Measurements from ENCODE around the gene HLA-DQB1.
"Not testable (repeated sequence)": the region's sequence is repeated elsewhere in the genome, so short reads cannot be mapped to it uniquely, and the experiment has no call there.

Gene HLA-DQB1

DNA sequence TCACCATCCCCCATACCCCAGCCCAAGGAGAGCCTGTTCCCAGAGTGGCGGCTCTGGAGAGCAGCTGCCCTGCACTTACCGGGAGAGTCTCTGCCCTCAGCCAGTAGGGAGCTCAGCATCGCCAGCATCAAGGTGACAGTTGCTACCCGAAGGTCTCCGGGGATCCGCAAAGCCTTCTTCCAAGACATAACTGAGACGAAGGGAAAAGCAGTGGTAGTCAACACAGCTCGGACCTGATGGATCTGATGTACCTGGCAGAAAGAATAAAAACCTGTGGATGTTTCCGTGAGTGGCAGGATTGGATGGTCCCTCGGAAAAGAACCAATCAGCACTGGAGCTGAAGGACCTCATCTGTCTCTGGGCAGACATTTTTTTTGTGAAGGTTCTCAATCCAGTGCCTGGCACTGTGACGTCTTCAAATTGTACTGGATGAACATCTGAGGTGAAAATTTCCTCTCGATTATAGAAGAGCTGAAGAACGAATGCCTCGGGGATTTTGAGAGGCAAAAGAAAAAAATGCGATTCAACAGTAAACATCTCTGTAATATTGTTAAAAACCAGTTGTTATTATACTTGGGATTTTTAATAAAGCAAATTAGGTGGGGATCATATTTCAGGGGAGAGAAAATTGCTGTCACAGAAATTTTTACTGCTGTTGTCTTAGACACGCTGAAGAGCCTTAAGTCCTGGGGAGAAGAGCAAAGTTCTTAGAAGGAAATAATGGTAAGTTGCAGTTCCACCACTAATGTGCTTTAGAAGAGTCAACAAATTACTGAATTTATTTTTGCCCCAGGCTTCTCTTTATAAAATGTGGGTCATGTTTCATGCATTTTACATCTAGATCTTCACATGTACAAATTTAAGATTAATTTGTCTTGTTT, at the start of gene HLA-DQB1:
TSS of gene HLA-DQB1 (minus strand) at position 238 of the 881 bp plus-strand sequence. CDS start at position 188, 50 bp downstream.
- peak; percentile 34 for DNase-seq (ENCODE audit: low read depth)

DNA sequence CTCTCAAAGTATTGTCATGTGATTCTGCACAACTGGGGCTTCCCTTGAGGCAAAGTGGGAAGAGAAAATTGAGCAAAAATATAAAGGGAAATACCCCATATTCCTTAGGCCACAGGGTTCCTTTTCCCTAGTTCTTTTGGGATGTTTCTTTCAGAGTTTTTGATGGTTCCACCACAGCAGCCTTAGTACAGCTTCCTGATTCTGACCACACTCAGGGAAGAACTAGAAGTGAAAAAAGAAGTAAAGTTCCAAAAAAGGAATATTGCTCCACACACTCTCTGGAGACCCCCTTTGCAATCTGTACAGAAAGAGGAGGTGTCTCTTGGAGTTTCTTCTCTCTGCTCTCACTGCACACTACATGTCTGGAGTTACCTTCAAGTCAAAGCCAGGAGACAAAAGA, 46.8 kb upstream of the HLA-DQB1 start:
- no peak for DNase-seq (ENCODE audit: low read depth)

DNA sequence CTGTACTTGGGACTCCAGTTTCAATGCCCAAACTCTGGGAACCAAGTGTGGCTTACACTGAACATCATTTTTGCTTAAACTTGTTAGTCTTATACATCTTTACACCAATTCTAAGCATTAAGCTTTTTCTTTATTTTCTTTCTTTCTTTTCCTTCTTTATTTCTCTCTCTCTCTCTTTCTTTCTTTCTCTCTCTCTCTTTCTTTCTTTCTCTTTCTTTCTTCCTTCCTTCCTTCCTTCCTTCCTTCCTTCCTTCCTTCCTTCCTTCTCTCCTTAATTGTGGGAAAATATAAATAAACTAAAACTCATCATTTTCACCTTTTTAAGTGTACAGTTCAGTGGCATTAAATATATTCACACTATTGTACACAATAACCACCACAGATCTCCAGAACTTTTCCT, 43.2 kb upstream of the HLA-DQB1 start:
- no peak for DNase-seq (ENCODE audit: low read depth)

DNA sequence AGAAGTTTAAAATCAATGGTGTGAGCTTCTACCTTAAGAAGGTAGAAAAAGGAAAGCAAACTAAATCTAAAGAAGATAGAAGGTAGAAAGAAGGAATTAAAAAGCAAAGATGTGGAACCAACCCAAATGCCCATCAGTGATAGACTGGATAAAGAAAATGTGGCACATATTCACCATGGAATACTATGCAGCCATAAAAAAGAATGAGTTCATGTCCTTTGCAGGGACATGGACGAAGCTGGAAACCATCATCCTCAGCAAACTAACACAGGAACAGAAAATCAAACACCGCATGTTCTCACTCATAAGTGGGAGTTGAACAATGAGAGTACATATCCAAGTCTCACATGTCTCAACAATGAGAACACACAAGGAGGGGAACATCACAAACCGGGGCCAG, 38.7 kb upstream of the HLA-DQB1 start:
- DNase-seq (ENCODE audit: low read depth) = not testable (repeated sequence)

DNA sequence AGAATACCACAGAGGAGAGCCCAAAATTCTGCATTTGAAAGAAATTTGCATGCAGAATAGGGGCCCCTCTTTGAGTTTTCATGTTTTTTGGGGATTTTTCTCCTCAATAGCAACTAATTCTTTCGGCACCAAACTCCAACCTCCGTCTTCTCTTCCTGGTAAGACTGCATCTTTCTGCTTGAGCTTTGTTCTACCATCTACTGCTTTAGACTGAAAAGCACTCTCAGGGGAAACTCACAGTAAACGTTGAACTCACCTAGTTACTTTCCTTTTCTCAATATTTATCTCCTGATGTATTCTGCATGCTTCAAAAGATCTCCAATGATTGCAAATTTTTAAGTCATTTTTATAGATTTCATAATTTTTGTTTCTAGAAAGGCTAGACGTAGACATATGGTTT, 36.9 kb upstream of the HLA-DQB1 start:
- no peak for DNase-seq (ENCODE audit: low read depth)

DNA sequence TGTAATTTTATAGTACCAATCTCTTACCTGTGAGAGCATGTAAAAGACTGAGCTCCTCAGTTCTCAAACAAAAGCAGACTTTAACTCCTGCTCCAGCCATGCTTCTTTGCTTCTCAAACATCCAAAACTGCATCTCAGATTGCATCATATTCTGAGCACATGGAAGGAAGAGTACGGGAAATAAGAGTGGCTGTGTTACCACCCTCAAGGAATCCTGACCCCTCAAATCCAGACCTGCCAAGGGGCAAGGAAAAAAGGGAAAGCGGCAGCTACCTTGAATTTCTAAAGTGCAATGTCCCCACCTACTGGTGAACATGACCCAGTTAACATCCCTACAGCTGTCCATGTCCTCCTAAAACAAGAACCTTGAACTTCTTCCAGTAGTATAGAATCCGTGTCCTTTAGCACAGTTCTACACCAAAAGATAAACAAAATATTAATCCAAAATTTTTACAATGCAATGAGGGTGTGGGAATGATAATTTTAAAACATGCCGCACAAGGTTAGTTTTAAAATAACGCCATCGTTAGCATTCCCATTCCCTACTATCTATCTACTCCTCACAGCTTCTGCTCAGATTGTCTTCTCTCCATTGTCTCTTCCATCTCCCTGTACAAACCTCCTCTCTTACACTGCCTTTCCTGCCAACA, 34.1 kb upstream of the HLA-DQB1 start:
- DNase-seq (ENCODE audit: low read depth) = peak; percentile 64

DNA sequence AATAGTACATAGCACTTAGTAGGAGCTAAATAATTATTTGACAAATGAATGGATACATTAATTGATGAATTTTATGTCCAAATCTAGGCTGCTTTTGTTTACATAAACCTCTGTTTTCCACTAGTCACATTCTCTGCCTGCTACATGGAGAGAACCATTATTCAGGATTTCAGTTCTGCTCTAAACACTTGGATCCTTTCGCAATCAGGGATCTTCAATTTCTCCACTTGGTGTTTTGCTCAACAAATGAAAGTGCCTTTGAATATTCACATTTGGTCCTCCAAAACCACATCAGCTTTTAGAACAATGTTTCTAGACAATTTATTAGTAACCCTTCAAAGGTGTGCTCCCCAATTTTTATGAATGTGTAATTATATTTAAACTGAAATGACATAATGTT, 30.6 kb upstream of the HLA-DQB1 start:
- DNase-seq (ENCODE audit: low read depth) = no peak

DNA sequence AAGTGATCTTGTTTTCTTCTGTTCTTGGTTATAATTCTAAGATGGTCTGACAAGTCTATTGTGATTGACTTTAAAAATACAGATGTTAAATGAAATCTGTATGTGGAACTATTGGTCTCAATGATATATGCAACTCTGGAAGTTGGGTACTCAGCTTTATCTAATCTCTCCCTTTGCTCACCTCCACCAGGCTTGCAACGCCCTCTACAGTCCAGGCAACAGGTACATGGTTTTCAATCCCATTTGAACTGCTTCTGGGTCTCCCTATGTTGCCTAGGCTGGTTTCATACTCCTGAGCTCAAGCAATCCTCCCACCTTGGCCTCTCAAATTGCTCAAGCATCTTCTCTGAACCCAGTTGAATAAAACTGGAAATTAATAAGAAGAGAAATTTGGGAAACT, 25.6 kb upstream of the HLA-DQB1 start:
- DNase-seq (ENCODE audit: low read depth) = peak; percentile 9

DNA sequence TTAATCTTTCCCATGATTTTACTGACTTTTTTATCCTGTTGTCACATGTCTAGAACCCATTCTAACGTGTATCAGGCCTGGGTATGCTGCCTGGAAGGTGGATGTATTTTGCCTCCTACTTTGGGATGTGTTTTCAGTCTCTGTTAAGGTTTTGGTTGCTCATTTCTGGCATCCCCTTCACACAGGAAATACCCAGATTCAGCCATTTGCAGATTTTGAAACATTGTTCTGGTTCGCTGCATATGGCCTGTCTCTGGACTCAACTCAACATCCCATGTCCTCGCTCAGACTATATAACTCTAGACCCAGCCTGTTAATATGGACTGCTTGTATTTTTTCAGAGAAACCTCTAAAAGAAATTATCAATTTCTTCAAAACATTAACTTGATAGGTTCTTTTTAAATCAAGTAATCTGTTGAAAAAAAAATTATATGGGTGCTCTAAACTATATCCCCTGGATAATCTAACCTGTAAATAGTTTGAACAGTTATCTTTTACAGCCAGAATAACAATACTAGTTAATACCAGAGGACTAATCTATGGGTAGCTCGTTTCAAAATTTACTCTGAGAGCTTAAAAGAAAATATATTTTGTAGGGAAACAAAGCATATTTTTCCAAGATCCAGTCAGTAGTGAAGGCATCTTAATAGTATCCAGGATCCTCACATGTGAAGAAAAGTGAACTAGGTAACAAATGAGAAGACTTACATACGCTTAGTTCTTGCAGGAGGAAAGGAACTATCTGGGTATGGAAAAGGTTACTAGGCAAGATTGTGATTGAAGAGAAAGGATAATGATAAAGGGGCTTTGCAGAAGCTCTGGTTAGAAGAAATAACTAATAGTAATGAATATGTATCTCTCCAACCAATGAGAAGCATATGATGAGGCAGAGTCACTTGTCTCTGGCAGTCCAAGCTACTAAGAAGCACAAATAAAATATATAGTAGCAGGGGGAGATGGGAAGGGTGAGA, 23.4 kb upstream of the HLA-DQB1 start:
- no peak for DNase-seq (ENCODE audit: low read depth)

DNA sequence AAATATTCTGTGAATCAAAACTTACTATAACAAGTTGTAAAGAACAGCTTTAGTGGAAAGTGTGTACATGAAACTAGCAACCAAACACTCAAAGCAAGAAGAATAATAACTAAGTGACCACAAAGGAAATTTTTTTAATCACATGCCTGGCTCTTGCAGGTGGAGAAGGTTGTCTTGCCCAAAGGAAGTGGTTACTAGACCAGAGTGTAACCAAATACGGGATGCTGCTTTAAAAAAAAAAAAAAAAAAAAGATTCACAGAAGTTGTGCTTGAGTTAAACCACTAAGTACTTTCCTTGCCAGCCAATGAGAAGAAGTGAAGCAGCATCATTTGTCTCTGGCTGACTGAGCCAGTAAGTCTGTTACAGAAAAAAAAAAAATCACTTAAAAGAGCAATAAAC, 19.1 kb upstream of the HLA-DQB1 start:
- peak; percentile 8 for DNase-seq (ENCODE audit: low read depth)

DNA sequence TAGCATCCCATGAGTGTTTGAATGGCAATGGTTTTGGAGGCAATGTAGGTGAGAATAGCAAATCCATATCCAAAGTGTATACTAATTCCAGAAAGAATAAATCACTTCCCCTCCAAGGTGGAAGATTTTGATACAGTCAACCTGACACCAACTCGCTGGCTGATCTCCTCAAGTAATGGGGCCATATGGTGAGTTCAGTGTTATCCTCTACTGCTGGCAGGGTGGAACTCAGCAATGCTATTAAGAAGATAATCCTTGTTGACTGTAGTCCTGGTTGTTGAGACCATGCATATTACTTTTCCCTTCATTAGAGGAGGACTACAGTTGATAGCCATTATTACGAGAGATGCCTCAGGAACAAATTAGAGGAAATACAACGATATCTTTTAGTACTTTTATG, 17.8 kb upstream of the HLA-DQB1 start:
- DNase-seq (ENCODE audit: low read depth) = no peak

DNA sequence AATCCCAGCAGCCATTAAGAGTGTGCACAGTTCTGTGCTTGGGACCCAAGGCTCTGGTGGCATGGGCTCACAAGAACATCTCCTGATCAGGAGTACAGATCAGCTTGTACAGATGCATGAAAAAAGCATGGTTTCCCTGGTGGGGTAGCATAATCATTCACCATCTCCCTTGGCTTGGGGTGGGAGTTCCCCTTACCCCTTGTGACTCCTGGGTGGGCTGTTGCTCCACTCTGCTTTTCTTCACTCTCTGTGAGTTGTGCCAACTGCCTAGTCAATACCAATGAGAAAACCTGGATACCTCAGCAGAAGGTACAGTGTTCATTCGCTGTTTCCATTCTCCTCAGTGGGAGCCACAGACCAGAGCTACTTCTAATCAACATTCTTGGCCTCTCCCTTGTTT, 13.6 kb upstream of the HLA-DQB1 start:
- DNase-seq (ENCODE audit: low read depth) = no peak

DNA sequence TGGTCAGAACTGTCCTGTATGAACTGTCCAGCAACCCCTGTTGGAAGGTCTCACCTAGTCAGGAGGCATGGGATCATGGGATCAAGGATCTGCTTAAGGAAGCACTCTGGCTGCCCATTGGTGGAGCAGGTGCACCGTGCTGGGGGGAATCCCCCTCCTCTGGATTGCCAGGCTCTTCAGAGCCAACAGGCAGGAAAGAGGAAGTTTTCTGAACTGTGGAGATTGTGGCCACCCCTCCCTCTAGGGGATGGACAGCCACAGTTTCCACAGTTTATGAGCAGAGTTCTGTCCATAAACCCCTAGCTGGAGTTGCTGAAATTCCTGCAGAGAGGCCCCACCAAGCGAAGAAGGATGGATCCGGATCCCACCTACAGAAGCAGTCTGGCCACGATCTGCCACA, 13.0 kb upstream of the HLA-DQB1 start:
- no peak for DNase-seq (ENCODE audit: low read depth)

DNA sequence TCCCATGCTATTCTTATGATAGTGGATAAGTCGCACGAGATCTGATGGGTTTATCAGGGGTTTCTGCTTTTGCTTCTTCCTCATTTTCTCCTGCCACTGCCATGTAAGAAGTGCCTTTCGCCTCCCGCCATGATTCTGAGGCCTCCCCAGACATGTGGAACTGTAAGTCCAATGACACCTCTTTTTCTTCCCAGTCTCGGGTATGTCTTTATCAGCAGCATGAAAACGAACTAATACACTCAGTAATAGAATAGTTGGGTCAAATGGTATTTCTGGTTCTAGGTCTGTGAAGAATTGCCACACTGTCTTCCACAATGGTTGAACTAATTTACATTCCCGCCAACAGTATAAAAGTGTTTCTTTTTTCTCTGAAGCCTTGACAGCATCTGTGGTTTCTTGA, 7.7 kb upstream of the HLA-DQB1 start:
- not testable (repeated sequence) for DNase-seq (ENCODE audit: low read depth)

DNA sequence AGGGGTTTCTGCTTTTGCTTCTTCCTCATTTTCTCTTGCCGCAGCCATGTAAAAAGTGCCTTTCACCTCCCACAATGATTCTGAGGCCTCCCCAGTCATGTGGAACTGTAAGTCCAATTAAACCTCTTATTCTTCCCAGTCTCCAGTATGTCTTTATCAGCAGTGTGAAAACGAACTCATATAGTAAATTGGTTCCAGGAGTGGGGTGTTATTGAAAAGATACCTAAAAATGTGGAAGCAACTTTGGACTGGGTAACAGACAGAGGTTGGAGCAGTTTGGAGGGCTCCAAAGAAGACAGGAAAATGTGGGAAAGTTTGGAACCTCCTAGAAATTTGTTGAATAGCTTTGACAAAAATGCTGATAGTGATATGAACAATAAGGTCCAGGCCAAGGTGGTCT, 5.5 kb upstream of the HLA-DQB1 start:
- DNase-seq (ENCODE audit: low read depth) = not testable (repeated sequence)

DNA sequence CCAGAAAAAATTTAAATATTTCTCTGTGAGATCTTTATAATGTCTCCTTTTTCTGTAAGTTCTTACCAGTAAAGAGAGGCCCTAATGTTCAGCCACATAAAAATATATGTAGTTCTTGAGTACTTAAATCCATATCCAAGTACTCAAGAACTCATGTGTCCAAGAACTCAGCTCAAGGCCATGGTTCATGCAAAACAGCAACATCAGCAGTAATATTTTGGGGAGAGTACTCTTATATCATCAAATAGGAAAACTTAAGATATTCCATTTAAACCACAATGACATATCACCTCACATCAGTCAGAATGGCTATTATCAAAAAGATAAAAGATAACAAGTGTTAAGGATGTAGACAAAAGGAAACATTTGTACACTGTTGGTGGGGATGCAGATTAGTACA, 3.4 kb upstream of the HLA-DQB1 start:
- no peak for DNase-seq (ENCODE audit: low read depth)

DNA sequence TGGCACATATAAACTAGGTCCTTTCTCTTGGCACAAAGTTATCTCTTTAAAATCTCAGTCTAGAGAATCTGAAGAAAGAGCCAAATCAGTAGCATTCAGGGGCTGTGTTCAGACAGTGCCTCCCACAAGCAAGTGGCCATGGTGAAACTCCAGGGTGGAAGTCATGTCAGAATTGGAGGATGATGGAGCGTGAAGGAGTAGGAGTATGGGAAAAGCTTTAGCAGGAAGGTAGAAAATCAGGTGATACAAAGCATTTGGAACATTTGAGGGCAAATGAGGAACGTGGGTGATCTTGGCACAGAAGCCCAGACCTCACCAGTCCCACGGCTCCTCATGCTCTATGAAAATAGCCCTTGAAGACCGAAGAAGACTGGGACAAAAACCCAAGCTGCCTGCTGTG, 2.8 kb upstream of the HLA-DQB1 start:
- DNase-seq (ENCODE audit: low read depth) = no peak

DNA sequence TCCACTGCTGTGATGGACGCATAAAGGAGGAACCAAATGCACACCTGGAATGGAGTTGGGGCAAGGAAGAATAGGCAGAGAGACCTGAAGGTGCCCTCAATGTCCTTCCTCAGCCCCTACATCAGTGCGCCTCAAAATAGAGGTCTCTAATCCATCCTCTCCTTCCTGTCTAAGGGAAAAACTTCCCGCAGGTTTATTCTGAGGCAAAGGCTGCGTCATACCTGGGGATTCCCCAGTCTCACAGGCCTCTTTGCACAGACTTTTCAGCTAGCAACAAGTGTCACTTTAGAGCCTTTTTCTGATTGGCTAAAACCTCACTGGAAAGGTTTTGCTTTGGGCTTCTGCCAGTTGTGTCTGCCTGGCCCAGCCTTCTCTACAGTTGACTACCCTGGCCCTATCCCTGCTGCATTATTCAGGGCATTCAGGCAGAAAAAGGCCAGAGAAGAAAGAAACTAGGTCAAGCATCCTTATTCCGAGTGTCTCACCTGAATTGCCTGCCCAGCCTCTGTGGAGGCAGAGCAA, 1.8 kb upstream of the HLA-DQB1 start:
- DNase-seq (ENCODE audit: low read depth) = no peak

DNA sequence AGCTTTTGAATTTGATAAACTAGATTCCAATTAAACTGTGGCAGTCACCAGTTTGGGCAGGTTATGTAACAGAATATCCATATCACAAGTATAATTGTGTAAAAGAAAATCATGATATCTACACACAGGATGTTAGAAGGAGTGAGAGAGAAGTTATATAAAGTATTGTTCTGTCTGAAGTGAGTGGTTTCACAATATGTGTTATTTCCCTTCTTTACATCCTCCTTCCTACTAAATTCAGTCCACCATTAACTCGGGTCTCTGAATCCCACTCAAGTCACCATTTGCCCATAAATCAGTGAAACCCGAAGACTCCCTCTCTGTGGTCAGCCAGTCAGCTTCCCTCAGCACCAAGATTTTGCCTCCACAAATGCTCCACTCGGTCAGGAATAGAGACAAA, 796 bp downstream of the HLA-DQB1 start:
- DNase-seq (ENCODE audit: low read depth) = no peak

DNA sequence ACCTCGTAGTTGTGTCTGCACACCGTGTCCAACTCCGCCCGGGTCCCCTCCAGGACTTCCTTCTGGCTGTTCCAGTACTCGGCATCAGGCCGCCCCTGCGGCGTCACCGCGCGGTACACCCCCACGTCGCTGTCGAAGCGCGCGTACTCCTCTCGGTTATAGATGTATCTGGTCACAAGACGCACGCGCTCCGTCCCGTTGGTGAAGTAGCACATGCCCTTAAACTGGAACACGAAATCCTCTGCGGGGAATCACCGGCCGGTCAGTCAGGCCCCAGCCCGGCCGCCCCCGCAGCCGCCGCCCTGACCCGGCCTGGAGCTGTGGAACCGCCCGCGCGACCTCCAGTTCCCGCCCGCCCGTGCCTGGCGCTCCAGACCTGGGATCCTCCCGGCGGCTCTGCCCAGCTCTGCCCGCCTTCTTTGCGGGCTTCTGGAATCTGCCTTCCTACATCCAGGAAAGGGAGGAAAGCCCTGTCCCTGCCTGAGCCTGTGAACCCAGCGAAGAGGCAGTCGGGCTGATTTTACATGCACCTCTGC, 1.6 kb downstream of the HLA-DQB1 start:
- DNase-seq (ENCODE audit: low read depth) = no peak

DNA sequence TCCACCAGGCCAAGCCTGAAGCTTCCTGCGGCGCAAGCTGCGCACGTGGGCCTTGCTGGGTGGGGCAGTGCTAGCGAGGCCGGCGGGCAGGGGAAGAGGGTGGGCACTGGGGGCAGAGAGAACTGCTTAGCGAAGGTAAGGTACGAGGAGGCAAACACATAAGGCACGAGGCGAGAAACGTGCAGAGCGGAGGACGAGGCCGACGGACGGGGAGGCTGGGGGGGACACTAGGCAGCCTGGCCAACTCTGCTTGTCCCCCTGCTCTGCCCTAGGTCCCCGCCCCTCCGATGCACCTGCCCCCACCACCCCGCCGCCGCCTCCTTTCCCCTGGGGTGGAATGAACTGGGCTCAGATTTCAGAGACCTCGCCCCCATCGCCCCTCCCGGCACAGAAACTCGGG, 2.1 kb downstream of the HLA-DQB1 start:
- no peak for DNase-seq (ENCODE audit: low read depth)

DNA sequence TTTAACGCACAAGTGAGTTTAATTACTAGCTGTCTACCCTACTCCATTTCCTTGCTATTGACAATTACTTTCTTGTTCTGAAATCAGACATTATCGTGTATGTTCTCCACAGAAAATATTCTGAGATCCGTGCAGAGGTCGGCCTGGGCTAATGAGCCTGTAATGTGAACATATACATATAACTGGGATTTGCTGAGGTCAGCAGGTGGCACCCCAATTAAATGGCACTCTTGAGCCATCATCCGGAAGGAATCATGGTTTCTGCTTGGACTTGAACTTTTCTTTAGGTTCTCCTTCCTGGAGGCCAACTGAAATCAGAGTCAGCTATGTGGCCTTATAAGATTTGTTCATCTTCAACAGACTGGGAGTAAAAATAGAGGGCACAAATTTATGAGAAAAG, 3.6 kb downstream of the HLA-DQB1 start:
- no peak for DNase-seq (ENCODE audit: low read depth)
